GM21423 (cell line): Measurements from ENCODE around the gene FRMPD3.
A peak's percentile ranks its signal among the peaks of the same experiment; 100 is the strongest.
"Not testable (repeated sequence)": the region's sequence is repeated elsewhere in the genome, so short reads cannot be mapped to it uniquely, and the experiment has no call there.

ENCODE experiments used
- ATAC-seq: cut with Tn5 transposase; IDR thresholded peaks from one replicate; pipeline ENCODE4 v1.9.1; 2021; ENCODE audit warnings: mild to moderate bottlenecking, moderate library complexity; ENCODE audit not compliant: unreplicated experiment

Gene FRMPD3

DNA sequence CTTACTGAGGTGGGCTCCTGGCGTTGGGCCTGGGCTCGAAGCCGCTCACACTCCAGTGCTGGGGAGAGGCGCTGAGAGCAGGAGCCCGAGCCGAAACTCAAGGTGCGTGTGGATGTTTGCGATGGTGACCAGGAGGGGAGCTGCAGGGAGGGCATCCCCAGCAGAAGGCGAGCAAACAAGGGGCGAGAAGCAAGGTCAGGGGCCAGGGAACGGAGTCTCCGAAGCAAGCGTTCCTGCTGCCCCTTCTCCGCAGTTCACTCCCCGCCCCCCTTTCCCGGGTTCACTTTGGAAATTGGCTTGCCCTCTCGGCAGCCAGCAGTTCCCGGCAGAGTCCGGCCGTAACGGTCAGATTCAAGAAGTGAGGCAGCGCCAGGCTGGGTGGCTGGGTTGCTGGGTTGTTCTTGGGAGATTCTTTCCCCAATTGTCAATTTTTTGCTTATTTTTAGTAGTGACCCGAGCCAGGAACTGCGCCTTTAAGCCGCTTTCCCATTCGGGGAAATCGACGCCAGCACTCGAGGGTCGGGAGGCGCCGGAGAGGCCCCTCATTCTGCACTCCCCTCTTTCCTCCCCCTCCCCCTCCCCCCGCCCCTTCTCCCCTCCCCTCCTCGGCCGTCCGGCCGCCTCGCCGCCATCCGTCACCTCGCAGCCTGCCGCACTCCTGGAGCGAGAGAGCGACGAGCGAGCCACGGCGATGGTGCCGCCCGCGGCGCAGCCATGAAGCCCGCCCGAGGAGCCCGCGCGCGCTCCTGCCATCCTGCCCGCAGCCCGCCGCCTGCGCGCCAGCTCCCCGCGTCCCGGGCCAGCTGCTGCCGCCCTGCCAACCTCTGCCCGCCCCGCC lies at the start of gene FRMPD3:
TSS of gene FRMPD3 (plus strand) at position 655 of the 838 bp plus-strand sequence. CDS start 76,937 bp downstream, outside the sequence.
- ATAC-seq: no peak

DNA sequence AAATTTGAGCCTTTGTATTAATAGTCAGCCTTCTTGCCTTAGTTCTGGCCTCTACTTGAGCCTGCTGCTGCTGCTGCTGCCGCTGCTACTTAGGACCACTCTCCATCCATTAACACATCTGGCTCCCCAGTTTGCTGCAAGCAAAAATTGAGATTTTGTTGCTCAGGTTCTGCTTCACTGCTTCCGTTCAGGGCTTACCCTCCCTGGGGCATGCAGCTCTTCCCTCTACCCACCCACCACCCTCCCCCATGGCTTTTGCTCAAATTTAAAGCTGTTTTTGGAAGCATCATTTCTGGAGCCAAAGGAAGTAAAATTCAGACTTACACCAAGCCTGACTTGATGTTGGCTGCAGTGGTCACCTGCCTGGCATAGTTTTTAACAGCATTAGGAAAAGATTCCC lies 28.9 kb upstream of the FRMPD3 start:
- no peak for ATAC-seq

DNA sequence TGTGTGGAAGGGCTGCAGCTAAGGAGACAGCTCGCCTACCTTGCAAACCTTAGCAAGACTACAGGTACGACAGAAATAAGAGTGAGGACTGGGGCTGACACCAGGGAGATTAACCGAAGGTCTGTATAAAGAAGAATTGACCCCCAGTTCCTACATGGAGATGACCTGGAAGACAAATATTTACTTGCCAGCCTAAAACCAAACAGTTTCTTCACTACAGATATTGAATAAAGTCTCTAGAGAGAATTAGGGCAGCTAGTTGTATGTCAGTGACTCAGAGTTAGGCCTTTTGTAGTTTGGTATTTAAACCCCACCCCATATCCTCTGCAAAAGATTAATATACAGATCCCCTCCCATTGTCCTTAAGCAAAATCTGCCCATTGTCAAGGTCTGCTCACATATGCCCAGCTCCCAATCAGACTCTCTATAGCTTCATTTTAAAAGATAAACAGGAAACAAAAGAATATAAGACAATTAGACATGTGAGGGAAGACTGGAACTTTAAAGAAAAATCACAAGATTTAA lies 28.1 kb upstream of the FRMPD3 start:
- ATAC-seq: no peak

GRCh38 chrX:107429090-107429489 lies 20.4 kb upstream of the FRMPD3 start:
- ATAC-seq: no peak

DNA sequence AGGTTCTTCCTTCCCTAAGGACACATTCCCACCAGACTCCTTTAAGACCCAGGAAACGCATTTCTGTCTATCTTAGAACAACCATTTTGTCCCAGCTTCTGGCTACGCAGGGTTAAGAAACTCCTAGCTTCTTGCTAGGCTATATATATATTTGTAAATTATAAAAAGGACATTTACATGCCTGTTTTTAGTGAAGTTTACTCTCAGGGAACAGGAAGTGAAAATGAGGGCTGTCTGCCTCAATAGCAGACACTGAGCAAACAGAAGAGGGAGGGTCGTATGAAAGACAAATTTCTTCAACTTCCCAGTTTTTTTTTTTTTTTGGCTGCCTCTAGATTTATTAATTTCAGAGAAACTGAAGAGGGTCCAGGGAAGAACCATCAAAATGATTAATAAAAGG lies 9.3 kb upstream of the FRMPD3 start:
- no peak for ATAC-seq

DNA sequence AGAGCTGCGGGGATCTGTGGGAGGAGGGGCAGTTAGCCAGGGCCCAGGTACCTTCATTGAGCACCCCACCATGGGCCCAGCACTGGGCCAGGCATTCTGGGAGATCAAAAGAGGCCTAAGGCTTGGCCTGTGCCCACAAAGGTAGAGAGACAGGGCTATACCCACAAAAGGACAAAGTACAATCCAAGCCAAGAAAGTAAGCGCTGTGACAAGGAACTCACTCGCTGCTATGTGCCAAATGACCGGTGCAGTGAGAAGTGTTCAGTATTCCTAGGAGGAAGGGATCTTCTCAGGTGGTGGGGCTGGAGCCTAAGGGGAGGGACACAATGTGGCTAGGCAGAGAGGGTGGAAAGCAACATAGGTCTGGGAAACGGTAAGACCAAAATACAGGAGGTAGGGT lies 8.8 kb upstream of the FRMPD3 start:
- no peak for ATAC-seq

DNA sequence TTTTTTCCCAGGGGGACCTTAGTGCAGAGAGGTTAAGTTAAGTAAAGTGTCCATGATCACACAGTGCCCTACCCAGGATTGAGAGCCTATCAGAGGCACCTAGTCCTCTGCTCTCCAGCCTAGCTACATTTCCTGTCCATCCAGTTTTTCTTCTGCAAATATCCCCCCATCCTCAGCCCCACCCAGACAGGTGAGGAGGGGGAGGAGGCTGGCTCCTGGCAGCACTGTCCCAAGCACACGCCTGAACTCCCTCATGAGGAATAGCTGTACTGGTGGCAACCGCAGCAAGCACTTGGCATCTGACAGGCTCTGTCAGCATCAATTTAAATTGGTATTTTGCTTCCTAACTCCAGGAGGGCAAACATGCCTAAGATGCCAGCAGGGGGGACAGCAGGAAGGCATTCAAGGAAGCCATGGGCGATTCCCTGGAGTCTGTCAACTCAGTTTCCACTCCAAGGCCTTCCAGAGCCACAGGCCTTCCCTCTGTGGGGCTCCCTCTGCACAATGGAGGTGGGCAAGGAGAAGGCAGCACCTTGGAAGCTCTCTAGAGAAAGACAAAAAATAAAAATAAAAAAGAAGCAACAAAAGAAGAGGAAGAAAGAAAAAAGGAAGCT lies 6.4 kb upstream of the FRMPD3 start:
- no peak for ATAC-seq

DNA sequence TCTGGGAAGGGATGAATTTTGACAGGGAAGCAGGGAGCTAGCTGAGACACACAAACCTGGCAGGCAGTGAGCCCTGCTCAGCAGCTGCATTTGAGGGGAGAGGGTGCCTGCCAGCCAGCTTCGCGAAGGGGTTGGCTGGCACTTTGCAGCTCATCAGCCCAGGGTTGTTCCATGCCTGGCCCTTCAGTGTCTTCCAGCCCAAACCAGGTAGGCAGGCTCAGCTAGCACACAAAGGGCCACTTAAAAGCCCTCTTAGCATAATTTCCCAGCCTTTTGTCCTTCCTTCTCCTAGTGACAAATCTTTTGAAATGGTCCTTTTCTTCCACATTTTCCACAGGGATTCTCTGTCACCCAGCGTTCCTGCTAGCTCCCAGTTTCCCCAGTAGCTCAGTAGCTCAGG lies 4.3 kb upstream of the FRMPD3 start:
- ATAC-seq: no peak

DNA sequence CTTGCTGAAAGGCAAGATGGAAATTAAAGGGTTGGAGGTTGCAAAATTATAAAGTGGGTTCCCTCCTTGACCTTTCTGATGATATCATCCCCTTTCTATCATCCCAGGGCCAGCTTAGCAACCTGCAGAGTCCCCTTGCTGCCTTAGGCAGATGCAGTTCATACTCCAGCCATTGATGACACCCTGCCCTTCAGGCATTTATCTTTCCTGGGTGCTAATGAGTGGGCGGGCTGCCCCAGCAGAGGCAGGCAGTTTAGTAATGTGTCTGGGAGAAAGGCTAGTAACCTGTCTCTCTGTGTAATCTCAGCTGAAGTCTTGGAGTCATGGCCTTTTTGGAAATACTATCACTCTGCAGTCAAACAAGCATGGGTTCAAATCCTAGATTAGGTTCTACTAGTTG lies 3.8 kb upstream of the FRMPD3 start:
- ATAC-seq: no peak

DNA sequence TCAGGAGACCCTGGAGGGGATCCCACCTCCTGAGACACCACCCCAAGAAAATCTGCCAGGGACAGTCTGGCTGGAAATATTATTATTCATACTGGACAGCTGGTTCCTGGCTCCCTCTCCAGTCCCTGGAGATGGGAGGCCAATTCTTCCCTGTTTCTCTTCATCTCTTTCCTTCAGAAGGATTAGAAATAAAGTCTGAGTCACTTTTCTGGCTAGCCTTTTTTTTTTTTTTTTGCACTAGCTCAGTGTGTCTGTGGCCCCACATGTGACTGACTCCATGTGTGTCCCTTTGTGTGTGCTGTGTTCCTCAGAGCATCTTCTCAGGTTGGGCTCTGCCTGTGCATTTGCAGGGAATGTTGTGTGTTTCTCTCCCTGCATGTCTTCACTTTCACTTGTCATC lies 1.8 kb upstream of the FRMPD3 start:
- no peak for ATAC-seq

DNA sequence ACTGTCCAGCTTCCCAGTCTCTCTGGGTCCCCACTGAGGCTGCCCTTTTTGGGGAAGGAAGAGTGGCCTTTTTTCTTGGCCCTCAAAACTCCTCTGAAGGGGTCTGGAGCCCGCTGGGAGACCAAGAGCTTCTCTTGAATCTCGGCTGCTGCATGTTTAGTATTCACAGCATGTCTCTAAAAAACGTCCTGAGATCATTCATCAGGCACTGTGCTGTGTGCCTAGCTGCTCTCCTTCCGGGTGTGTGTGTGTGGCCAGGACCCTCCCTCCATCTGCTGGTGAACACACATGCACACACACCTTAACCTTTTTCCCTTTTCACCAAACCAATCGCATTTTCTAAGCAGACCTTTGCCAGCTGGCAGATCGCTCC lies 841 bp upstream of the FRMPD3 start:
- no peak for ATAC-seq

DNA sequence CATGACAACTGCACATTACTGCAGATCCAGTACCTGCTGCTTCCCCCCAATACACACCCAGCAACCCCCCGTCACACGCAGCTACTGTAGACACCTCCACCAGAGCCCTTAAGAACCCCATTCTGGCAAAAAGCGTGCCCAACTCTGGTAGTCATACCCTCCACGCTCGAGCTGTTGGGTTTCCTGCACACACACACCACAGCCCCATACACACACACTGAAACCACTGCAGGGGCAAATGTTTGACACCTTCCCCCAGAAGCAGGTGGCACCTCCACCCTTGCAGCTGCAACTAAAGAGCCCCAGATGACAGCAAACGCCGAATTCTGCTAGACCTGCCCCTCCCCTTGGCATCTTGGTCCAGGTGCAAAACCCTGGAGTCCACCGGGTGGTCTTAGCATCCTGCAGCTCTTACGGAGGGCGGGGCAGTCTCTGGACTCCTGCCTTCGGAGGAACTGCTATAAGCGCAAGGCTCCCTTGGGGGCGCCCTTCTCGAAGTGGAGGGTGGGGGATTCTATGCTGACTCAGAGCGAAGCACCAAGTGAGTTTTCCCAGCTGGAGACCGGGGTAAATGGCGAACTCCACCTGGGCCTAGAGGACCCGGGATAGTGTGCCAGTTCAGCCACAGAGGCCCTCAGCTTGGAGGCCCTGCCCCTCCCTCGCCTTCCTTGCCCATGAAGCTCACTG lies 1.5 kb downstream of the FRMPD3 start:
- no peak for ATAC-seq

GRCh38 chrX:107451731-107452130 lies 2.3 kb downstream of the FRMPD3 start:
- no peak for ATAC-seq

DNA sequence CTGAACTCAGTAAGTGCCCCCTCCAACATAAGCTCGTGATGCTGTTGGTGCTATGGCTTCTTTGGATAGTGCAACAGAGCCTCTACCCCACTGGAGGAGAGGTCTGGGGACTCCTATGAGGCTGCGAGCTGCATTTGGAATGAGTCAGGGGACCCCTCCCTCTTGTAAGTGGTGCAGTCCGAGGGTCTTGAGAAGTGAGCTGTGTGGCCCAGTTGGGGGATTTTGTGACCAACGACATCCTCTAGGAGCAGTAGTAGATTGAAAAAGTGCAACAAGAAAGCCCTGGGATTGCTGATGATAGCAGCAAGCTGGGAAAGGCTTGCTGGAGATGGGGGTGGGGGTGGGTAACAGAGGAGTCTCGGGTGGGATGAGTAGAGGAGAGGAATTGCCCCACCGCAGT lies 3.1 kb downstream of the FRMPD3 start:
- ATAC-seq: no peak

- peak; percentile 88 for ATAC-seq
These were observed 4.8 kb downstream of the FRMPD3 start for GRCh38 chrX:107454302-107454701.

DNA sequence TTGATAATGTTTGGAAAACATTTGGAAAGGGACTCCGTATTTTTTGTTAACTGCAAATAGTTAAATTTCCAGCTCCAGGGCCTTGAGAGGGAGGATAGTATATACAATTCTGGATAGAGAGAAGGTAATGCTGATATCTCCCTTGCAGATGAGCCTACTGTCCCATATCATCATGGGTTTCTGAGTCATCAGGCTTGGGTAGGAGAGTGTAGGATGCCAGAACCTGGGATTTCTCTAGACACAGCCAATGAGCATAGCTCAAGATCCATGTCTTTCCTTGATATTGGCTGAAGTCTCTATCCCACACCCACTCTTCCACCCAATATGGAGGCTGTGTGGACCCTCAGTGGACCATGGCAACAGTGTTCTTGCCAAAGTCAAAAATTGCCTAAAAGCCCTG lies 7.8 kb downstream of the FRMPD3 start:
- ATAC-seq: no peak

DNA sequence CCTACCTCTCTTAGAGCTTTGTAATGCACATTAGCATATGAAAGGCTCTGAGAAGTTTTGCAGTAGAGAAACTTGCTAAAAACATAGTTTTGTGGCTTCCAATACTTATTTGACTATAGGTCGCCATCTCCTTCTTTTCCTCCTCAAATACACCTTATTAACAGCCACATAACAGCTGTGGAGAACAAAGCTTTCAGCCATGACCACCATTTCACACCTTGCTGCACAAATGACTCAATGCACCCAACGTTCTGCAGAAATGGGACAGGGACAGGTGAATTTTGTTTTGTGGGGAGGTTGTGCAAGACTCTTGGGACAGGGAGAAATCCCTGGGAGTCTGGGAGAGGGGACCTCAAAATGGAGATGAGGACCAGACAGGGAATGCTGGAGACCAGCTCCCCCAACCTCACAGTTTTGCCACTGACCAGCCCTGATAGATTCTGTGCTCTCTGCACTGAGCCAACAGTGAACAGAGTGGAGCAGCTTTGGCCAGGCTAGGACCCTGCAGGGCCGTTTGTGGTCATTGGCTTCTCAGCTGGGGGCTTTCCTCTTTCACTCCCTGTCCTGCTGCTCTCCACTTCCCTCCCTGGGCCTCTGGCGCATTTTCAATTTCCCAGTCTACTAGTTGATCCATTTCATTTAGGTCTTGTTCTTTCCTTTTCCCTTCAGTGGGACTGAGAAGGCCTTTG lies 16.6 kb downstream of the FRMPD3 start:
- peak; percentile 87 for ATAC-seq

GRCh38 chrX:107467271-107467670 lies 17.8 kb downstream of the FRMPD3 start:
- no peak for ATAC-seq

DNA sequence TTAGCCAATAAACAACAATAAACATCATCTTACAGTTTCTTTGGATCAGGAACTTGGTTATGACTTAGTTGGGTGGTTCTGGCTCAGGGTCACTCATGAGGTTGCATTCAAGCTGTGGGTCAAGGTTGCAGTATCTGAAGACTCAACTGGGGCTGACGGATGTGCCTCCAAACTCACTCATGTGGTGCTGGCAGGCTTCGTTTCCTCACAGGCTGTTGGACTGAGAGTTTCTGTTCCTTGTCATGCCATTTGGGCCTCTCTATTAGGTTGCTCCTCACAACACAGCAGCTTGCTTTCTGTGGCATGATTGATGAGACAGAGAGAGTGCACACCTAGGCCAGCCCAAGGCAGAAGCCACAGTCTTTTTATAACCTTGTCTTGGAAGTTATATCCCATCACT lies 20.7 kb downstream of the FRMPD3 start:
- ATAC-seq: no peak

DNA sequence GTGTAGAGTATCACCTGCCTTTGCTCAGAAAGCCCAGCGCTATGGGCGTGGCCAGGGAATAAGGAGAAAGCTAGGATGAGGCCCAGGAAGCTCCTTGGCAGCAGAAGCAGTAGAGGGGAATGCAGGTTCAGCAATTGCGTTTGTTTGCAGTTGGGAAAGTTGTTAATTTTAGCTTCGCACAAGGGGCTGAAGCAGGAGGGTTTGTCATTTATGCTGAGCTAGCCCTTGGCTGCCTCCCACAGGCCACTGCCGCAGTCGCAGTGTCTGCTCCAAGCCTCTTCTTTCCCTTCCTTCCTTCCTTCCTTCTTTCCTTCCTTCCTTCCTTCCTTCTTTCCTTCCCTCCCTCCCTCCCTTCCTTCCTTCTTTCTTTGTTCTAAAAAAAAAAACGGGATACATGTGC lies 21.5 kb downstream of the FRMPD3 start:
- no peak for ATAC-seq

DNA sequence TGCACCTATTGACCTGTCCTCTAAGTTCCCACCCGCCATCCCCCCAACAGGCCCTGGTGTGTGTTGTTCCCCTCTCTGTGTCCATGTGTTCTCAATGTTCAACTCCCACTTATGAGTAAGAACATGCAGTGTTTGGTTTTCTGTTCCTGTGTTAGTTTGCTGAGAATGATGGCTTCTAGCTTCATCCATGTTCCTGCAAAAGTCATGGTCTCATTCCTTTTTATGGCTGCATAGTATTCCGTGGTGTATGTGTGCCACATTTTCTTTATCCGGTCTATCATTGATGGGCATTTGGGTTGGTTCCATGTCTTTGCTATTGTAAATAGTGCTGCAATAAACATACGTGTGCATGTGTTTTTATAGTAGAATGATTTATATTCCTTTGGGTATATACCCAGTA lies 22.0 kb downstream of the FRMPD3 start:
- not testable (repeated sequence) for ATAC-seq
